MM.1S (cell line): ENCODE measurements around the gene RAB42.

Source experiments
- CTCF ChIP-seq: fragments of 300-600 bp; sonication (generic); IDR thresholded peaks from 2 replicates; pipeline ENCODE4 v1.5.1; 2016; ENCODE audit warnings: antibody characterized with exemption, low read length, mixed read lengths
- EZH2 ChIP-seq: fragments of 300-600 bp; sonication (generic); optimal IDR thresholded peaks from 2 replicates; pipeline ENCODE3; 2017; ENCODE audit warnings: low read depth, mild to moderate bottlenecking, antibody characterized with exemption, low read length, mixed read lengths
- EZH2phosphoT487 ChIP-seq: fragments of 300-600 bp; sonication (generic); IDR thresholded peaks from 2 replicates; pipeline ENCODE4 v1.6.1; 2018; ENCODE audit warnings: antibody characterized with exemption, low read length

- TF ChIP-seq EZH2 (no peak), CTCF (no peak), EZH2phosphoT487 (no peak)
Measured at GRCh38 chr1:28548318-28548717, 43.7 kb upstream of the RAB42 start.
